CD4-positive, alpha-beta T cell treated with Interleukin-12 subunit alpha and Interleukin-12 subunit beta, for 1 hour (primary cell): Measurements from ENCODE around the gene PARVA.

Experiments
- DNase-seq: peaks from one replicate; pipeline ENCODE4 v3.0.0-alpha.2; 2020

The PARVA gene

DNA sequence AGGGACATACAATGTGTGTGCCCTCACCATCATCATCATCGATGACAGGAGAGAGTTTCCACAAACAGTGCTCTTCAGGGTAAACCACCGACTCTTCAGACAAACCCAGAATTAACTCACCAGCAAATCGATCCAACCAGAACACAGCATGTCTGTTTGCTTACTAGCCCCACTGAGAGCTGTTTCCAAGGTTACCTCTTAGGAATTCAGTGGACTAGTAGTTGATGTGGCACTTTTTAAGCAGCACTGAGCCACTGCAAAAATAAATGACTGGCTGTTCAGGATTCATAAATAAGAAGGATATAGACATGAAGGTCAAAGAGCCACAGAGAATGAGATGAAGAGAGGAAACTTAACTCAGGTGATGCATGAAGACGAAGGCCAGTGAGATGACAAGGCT is 83.1 kb downstream of the PARVA start:
- no peak for DNase-seq

GRCh38 chr11:12461516-12461915 is 84.1 kb downstream of the PARVA start:
- no peak for DNase-seq

- no peak for DNase-seq
Measured at GRCh38 chr11:12464303-12464702, 86.9 kb downstream of the PARVA start.

DNA sequence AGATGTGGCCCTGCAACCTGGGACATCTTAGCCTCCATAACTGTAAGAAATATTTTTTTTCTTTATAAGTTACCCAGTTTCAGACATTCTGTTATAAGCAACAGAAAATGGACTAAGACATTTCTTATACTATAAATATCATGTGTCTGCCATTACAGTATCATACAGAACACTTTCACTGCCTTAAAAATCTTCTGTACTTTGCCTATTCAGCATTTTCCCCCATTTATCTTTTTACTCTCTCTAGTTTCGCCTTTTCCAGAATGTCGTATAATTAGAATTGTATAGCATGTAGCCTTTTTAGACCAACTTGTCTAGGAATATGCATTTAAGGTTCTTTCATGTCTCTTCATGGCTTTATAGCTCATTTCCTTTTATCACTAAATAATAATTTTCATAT is 88.0 kb downstream of the PARVA start:
- no peak for DNase-seq

DNA sequence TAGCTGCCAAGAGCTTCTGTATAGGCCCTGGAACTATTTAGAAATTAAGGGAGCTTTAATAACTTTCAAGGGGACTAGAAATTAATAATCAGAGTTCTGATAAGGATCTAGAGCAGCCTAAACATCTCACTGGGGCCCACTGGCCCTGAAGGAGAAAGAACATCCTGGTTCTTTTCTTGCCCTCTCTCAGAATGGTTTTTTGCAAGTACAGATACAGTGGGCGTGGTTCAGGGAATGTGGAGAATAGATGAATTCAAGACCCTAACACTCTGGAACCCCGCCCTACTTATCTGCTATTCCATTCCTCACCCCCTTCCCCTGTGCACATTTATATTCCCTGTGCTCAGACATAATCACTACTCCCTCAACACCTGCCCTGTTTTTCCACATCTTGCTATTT is 90.2 kb downstream of the PARVA start:
- no peak for DNase-seq

DNA sequence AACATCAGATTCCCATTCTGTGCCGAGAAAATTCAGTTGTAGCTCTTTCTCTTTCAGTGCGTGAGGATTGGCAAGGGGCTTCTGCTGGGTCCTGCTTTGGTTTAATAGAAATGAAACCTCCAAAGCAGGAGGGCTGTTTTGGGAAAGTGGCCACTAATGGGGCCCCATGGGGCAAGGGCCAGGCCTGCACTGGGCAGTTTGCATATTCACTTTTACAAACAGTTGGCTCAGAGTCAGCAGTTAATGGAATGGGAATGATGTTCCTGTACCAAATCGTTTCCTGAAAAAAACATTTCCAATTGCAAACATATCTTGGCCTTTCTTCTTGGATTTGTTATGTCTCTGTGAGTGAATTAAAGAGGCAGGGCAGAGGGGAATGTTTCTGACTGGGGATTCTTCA is 92.1 kb downstream of the PARVA start:
- no peak for DNase-seq

- DNase-seq, result no peak
Measured at GRCh38 chr11:12470236-12470635, 92.9 kb downstream of the PARVA start.

DNA sequence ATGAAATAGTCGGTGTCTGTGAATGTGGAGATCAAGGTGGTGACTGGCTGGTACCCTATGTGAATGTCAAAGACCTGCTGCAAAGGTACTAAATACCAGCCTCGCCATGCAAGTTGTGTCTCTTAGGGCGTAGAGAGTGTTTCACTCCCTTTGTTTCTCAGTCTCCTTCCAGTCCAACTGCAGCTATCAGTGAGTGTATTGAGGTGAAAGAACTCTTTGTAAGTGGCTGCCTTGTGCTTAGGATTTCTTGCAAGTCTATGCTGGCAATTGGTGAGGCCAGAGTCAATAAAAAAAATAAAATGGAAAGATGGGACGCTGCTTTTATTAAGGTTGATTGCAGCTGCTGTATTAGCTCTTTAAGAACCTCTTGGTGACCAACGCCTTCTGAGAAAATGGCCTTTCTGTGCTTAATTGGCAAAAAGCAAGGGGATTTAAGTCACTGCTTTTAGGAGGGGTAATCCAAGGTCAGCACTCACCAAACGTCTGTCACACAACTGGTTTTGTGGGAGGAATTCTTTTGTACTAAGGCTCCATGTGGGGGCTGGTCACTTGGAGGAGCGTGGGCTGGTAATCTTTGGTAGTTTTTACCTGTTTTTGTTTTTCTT is 95.1 kb downstream of the PARVA start:
- DNase-seq, result no peak

GRCh38 chr11:12473381-12473780 is 96.0 kb downstream of the PARVA start:
- no peak for DNase-seq

- no peak for DNase-seq
Measured at GRCh38 chr11:12474871-12475270, 97.5 kb downstream of the PARVA start.

DNA sequence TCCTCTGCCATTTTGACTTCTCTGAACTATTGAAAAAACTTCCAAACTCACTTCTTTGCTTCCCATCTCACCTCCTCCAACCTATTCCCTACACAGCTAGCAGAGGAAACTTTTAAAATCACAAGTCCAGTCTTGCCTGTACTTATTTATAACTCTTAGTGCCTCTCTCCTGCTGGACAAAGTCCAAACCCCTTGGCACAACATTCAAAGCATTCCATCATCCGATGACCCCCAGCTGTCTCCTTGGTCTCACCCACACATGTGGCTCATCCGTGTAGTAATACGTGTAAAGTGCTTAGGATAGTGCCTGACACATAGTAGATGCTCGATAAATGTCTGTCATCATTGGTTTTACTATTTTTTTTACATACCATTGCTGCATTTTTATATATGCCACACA is 101.4 kb downstream of the PARVA start:
- no peak for DNase-seq

DNA sequence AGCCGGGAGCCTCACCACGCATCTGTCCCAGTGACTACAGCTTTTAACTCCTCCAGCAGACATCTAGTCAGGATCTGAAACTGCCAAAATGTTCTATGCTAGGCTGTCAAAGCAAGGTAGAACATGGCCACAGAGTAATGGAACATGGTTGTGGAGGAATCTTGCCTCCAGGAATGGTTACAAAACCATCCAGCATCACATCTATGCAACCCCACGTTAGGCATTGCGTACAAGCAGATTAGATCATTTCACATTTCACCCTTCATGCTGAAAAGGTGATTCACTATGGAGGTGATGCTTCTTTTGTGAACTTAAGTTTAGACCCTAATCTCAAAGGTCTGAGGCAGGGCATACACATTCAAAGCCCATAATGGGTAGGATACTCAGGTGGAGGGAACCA is 103.0 kb downstream of the PARVA start:
- DNase-seq, result no peak

GRCh38 chr11:12482839-12483238 is 105.5 kb downstream of the PARVA start:
- no peak for DNase-seq

GRCh38 chr11:12483604-12484003 is 106.2 kb downstream of the PARVA start:
- DNase-seq, result no peak

- no peak for DNase-seq
Measured at GRCh38 chr11:12485328-12485727, 108.0 kb downstream of the PARVA start.

DNA sequence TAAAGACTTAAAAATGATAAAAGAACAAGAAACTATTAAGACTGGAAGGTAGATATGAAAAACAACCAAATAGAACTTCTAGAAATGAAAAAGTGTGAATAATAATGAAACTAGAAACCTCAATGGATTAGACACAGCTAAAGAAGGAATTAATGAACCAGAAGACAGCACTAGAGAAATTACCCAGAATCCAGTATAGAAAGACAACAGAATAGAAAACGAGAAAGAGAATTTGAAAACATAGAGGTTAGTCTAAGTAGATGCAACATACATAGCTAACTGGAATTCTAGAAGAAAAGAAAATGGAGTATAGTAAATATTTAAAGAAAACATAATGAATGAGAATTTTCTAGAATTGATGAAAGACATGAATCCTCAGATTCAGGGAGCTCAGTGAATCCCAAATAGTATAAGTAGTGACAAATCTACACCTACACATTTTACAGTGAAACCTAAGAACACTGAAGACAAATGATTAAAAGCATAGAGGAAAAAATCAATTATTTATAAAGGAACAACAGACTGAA is 111.9 kb downstream of the PARVA start:
- no peak for DNase-seq

DNA sequence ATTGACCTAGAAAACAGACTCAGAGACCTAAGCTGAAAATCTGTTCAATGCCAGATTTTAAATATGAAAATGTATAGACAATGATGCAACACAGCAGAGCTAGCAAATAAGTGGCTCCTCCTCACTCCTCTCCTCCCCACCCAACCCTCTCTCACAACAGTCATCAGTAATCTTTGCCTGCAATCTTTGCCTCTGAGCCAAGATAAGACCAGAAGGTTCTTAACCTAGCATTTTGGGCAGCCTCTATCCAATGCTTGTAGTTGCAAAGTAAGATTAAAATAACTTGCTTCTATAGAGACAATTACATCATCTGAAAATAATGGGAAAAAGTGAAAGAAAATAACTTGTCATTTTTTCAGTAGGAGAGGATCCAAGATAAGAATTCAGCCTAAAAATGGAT is 117.3 kb downstream of the PARVA start:
- no peak for DNase-seq

- no peak for DNase-seq
Measured at GRCh38 chr11:12496181-12497025, 119.0 kb downstream of the PARVA start.

GRCh38 chr11:12497431-12497830 is 120.1 kb downstream of the PARVA start:
- no peak for DNase-seq

DNA sequence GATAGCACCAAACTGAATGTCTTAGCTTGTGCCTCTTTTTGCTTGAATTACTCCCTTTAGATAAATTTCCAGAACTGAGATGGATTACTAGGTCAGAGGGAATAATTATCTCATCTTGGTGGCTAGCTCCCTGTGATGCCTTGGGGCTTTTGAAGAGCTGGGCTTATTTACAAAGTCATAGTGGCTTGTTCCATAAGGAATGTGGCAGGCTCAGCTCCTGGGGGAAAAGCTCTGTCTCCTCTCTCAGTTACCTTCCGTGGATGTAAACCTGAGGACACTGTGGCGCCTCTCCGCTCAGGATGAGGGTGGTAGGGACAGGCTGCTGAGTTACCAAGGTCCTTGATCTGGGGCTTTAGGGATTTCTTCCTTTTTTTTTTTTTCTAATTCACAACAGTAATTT is 121.7 kb downstream of the PARVA start:
- DNase-seq, result no peak

- DNase-seq, result no peak
Measured at GRCh38 chr11:12502046-12502445, 124.7 kb downstream of the PARVA start.

DNA sequence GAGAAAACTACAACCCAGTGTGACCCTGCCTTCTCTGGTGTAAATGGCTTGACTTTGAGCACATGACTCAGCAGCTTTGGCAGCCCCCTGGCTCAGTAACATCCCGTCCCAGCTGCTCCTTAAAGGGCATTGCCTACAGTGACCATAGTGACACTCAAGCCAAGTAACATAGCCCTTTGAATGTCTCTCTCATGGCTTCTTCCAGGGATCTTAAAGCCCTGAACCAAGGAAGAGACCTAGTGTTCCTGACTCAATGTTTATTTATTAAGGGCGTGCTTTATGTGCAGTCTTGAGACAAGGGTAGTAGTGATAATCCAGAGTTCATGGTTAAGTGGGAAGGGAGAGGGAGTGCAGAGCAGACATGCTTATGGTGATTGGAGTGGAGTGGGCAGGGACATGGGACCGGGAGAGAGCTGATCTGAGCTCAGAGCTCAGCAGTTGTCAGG is 125.7 kb downstream of the PARVA start:
- no peak for DNase-seq

GRCh38 chr11:12503886-12504285 is 126.5 kb downstream of the PARVA start:
- no peak for DNase-seq

- DNase-seq, result no peak
Measured at GRCh38 chr11:12505183-12505582, 127.8 kb downstream of the PARVA start.
